Measurements from ENCODE around the gene PRKAG2.
A peak's percentile ranks its signal among the peaks of the same experiment; 100 is the strongest.
"Not testable (repeated sequence)": the region's sequence is repeated elsewhere in the genome, so short reads cannot be mapped to it uniquely, and the experiment has no call there.

The PRKAG2 gene

DNA sequence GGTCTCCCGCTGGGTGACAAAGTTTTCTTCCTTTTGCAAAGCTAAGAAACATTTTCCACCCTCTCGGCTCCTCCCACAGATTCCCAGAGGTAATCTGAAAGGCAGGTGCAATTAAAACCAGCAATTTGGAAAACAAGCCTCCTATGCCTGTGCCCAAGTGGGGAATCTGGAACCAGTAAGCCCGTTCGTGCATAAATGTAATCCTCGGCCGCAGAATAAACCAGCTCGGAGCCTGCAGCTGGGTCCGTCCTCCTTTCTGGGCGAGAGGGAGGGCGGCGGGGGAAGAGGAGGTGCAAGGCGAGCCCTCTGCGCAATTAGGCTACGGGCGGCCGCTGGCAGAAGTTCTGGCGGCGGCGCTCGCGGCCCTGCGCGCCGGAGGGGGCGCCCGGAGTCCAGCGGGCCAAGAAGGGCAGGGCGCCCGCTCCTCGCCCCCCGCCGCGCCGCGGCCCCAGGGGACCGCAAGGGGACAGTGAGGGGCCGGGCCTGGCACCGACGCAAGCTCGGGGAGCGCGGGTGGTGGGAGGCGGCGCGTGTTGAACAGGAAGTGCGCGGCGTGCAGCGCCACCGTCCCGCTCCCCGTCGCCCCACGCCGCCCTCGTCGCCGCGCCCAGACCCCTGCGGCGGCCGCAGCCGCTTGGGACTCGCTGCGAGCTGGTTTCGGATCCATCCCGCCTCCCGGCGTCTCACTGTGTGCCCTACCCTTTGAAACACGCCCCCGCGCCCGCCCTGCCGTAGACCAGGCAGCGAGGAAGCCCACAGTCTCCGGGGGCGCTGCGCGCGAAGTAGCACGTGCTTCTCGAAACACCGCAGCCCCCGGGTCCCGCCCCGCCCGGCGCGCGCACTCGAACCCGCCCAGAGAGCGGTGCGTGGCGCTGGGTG, at the start of gene PRKAG2:
PRKAG2 (minus strand) TSS at position 217 of the 879 bp plus-strand sequence. CDS start 495 bp downstream, outside the sequence.
- DNase-seq = no peak

DNA sequence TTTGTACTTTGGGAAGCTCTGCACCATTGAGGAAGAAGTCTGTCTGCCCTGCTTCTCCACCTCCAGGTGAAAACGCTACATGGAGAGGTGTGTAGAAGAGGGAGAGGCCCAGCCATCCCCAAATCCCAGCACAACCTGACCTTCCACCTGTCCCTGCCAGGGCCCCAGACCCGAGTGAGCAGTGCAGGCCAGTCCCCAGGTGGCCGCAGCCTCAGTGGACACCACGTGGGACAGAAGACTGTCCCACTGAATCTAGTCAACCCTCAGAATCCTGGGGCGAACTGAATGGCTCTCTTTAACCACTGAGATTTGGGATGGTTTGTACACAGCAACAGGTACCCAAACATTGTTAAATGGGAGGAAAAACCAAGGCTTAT, 49.4 kb upstream of the PRKAG2 start:
- DNase-seq = no peak

DNA sequence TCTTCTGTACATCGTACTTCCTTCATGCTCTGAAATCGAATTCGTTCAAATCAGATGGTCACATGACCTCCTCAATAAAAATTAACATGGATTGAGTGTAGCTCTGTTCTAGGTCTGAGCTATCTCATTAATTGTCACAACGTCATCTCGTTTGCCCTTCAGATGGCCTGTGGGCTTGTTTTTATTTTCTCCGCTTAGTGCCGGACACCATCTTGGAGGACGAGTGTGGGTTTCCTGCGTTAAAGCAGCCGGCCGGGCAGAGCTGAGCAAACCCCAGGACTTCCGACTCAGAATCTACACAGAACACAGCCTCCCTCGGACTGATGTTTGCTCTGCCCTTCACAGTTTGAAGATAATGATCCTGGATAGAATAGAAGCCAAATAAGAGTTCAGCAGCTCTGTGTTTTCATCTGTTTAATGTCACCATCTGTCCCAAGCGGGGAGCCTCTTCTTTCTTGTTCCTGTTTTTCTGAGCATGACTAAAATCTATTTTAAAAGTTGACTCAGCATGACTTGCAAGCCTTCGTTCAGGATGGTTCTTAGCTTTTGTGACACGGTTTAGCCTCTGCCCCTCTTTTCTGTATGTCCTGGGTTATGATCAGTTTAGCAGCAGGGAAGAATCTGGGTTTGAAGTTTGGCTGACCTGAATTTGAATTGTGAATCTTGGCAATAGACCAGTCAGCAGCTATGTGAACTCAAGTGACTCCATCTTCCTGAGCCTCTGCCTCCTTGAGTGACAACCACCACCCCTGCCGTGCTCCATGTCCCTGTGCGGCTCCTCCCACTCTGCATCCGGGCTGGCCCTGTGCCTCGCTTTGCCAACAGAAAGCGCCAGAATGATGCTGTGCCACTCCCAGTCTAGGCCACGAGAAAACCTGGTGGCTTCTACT, 48.8 kb upstream of the PRKAG2 start:
- DNase-seq = peak in 1 of 2 donors; percentile 55

DNA sequence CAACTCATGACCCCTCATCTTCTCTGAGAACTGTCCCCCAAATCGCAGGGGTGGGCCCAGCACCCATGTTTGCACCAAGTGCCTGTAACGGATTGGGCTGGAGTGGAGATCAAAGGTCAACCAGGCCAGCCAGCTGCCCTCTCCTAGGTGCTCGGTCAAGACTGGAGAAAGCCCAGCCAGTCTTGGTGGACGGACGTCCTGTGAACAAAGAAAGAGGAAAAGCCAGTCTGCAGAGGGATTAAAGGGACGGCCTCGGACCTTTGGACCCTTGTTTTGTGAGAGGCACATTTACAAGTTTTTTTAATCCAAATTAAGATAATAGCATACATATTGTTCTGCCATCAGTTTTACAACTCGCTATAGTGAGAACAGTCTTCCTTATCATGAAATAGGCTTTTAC, 47.6 kb upstream of the PRKAG2 start:
- DNase-seq = no peak

DNA sequence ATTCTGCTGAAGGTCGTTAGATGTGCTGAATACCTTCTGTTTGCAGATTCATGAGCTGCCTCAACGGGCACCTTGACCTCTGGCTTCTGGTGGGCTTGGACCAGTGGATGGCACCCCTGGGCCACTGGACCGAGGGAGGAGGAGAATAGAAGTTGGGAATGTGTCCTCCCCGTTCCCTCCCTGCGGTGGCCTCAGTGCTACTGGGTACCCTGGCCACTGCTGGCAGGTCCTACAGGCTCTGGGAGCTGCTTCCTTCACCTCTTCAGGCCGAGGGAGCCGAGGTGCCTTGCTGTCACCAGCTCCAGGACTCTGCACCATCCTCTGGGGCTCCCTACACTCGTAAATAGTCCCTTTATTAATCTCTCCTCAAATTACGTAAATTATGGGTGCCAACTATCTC, 47.1 kb upstream of the PRKAG2 start:
- no peak for DNase-seq

DNA sequence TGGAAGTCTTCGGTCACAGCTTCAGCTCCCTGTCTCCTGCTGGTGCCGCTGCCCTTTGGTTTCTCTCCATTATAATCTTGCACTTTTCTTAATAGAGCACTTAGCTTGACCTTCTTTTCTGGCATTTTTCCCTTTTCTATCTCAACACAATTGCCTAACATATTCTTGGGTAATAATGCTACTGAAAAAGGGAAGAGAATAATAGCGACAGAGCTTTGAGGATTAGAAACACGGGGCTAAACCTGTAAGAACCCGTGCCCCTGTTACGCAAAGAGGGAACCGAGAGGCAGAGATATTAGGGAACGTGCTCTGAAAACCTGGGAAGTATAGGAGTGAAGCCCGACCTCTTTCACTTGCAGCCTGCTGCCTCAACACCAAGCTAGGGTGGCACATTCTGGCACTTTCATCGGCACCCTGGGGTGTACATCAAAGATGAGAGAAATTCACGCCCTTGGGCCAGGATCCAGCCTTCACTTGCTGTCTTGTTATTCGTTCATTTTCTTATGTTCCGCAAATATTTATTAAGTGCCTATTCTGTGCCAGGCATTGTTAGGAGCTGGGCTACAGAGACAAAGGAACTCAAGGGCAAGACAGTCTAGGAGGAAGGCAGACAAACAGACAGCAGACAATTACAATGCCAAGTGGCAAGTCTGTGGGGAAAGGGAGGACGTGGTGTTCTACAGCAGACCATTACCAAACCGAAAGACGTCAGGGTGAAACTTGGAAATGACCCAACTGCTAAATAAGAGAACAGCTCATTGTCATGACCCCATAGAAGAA, 46.4 kb upstream of the PRKAG2 start:
- peak in 1 of 2 donors; percentile 11 for DNase-seq

DNA sequence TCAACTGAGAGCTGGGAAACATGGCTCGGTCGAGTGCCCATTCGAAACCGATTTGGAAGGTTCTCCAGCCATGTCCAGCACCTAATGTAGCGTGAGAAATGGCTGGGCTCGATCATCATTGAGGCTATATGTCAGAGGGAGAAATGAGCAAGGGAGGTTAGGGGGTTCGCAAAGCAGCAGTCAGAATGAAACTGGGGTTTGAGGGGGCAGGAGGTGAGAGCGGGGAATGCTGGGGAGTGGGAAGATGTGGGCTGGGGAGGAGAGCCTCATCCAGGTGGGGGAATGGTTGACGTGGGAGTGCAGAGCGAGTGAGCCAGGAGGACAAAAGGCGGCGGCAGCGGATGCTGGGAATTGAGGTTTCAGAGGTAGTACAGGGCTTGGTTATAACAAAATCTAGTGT, 44.5 kb upstream of the PRKAG2 start:
- no peak for DNase-seq

DNA sequence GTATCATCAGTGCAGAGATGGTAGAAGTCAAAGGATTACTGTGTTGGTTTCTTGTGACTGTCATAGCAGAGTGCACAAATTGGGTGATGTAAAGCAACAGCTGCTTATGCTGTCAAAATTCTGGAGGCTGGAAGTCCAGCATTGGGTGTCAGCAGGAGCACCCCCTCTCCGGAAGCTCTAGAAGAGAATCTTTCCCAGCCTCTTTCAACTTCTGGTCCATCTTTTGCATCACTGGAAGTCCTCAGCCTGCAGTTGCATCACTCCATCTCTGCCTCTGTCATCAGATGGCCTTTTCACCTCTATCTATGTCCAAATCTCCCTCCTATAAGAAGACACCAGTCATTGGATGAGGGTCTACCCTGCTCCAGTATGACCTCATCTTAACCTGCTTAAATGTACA, 43.6 kb upstream of the PRKAG2 start:
- no peak for DNase-seq

DNA sequence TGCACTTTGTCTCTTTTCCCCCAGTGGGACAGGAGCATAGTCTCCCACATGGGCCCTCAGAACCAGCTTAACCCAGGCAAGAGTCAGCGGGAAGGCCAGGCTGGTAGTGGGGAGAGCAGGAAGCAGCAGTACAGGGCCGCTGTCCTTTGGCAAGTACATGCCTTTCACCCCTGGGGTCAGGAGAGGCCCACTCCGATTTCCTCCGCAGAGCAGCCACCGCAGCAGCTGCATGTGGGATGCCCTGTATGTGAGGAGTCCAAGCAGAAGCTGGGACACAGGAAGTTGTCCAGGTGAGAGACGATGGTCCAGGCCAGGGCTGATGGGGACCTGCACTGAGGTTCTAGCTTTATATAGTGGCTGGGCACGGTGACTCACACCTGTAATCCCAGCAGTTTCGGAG, 42.7 kb upstream of the PRKAG2 start:
- no peak for DNase-seq

DNA sequence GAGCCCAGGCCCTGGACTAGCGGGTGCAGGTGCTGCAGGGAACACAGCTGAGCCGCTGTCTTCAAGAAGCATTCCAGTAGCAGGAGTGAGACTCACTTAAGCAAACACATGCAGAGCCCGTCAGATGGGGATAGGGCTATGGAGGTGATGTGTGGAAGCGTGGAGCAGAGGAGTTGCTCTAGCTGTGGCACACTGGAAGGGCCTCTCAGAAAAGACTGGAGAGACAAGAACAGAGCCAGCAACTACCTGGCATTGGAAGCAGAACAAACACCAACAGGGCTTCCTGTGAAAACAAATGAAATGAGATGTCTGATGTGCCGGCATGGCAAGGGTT, 41.6 kb upstream of the PRKAG2 start:
- DNase-seq = no peak

DNA sequence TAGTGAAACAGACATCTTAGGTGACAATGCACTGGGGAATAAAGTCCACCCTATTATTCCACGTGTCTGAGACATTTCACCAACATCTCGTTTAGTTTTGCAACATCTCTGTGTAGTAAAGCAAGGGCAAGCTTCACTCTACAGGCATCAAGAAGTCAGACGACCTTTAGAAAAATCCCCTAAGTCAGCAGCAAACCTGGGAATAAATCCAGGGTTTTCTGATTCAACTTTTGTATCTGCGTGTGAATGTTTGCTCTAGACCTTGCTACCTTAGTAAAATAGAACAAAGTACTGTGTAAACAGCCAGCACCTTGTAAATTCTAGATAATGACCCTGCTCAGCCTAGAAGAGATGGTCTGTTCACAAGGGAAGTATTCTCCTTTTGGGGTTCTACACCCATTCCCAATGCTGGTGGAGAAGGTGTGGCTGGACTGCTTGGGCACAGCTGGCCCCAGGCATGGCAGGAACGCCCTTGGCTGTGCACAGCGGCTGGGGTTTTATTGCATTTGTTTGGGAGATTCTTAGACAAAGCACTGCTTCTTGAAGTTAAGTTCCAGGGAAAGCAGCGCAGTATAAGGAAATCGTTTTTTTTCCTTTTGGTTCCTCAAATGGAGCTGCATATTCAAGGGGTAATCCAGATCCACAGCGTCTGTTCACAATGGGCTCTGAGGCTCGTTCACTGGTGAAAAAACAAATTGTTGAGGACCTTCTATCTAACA, 41.0 kb upstream of the PRKAG2 start:
- no peak for DNase-seq

DNA sequence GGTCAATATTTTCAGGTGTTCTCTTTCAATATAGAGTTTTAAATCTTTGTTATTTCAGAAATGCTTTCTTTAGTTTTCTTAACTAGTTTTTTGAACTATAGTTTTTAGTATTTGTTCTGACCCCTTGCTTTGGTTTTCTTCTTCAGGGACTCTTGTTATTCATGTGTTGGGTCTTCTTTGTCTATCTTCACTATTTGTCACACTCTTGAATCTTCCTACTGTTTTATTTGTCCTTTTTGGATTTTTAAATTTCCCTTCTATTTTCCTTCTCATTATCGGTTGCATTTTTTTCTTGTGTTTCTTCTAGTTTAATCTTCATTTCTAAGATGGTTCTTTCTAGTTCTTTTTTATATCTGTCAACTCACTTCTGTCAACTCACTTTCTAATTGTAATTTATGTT, 37.1 kb upstream of the PRKAG2 start:
- DNase-seq = no peak

DNA sequence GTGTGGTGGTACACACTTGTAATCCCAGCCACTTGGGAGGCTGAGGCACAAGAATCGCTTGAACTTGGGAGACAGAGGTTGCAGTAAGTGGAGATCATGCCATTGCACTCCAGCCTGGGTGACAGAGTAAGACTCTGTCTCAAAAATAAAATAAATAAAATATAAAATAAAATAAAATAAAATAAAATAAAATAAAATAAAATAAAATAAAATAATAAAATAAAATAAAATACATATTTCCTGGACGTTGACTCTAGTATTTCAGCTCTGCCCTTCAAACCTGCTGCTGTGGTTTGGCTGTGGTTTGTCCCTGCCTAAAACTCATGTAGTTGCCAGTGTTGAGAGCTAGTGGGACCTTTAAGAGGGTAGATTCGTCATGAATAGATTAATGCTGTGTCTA, 33.7 kb upstream of the PRKAG2 start:
- DNase-seq = not testable (repeated sequence)

DNA sequence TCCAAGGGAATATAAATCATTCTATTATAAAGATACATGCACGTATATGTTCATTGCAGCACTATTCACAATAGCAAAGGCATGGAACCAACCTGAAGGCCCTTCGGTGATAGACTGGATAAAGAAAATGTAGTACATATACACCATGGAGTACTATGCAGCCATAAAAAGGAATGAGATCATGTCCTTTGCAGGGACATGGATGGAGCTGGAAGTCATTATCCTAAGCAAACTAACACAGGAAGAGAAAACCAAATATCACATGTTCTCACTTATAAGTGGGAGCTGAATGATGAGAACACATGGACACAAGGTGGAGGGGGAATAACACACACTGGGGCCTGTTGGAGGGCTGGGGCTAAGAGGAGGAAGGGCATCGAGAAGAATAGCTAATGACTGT, 30.2 kb upstream of the PRKAG2 start:
- DNase-seq = not testable (repeated sequence)

DNA sequence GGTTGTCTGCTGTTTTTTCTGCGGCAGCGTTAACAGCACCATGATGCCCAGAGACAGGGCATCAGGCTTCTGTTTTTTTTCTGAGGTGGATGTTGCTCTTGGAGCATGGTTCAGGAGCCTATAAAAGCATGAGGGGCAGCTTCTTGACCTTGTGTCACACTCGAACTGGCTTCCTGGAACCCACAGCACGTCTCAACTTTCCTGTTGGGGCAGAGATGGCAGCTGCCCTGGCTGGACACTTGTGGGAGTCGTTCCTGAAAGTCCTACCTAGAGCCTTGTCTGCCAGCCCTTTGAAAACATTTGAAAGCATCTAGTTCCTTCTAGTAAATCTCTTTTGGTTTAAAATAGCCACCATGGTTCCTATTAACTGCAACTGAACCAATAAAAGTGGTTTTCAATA, 28.9 kb upstream of the PRKAG2 start:
- DNase-seq = no peak

DNA sequence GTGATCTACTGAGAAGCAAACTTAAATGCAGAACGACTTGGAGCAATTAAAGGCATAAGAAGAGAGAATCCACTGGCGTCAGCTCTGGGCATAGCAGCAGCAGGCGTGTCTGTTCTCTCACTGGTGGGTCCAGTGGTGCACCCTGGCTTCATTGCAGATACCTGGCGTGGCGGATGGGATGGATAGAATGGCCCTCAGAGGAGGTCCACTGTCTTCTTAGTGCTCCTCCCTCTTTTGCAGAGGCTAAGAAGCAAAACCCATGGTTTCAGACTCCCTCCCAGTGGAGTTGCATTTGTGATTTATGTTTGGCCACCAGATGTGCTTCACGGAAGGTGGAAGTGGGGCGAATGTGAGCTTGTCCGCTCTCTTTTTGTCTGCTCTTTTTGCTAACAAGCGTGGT, 28.4 kb upstream of the PRKAG2 start:
- no peak for DNase-seq

DNA sequence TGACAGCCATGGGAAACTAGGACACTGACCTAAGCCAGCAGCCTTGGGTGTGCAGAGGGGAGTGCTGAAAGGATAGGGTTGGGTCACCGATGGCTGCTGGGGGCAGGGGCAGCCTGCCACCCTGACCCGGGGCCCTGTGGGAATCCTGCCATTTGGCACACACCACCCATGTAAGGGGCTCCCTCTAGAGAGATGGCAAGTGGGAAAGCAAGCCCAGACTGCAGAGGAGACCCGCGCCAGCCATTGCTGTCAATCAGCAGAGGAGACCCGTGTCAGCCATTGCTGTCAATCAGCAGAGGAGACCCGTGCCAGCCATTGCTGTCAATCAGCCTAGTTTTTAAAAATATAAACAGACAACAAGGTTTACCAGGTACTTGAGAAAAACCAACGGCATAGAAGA, 27.4 kb upstream of the PRKAG2 start:
- DNase-seq = no peak

DNA sequence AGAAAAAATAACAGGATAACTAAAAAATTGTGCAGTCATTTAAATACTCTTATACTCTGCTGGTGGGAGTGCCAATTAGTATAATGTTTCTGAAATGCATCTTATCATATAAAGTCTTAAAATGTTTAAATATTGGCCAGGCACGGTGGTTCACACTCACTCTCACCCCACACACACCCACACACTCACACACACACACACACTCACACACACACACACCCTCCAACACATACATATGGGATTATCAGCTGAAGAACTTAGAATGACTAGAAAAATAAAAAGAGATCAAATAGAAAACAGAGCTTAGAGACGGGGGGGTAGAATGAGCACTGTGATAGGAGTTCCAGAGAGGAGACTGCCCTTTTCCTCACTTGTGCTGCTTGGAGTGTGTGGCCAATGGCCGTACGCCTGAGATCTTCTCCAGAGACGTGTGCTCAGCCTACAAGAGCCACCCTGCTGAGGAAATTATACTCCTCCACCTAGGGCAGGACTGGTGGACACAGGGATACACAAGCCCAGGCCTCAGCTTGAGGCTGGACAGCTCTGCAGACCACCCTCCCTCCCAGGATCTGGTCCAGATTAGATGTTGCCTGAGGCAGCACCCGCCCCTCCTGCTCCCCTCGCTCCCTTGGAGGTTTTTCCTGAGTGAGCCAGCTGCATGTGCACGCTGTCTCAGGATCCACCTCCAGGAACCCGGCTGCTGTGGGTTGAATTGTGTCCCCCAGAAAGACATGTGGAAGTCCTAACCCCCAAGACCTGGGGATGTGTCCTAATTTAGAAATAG, 26.5 kb upstream of the PRKAG2 start:
- no peak for DNase-seq

DNA sequence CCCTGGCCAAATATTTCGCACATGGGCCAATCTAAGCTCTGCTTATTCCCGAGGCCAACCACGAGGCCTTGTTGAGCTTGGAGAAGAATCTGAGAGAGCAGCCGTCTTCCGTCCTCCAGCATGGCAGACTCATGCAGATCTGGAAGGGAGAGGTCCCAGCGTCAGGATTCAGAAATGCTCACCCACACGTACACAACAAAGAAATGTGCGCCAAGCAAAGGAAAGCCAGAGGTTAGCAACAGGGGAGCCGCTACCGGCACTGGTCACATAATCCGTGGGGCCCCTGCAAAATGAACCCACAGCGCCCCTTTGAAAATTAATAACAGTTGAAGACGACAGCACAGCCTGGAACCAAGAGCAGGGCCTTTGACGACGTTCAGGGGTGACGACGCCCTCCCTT, 25.4 kb upstream of the PRKAG2 start:
- no peak for DNase-seq

DNA sequence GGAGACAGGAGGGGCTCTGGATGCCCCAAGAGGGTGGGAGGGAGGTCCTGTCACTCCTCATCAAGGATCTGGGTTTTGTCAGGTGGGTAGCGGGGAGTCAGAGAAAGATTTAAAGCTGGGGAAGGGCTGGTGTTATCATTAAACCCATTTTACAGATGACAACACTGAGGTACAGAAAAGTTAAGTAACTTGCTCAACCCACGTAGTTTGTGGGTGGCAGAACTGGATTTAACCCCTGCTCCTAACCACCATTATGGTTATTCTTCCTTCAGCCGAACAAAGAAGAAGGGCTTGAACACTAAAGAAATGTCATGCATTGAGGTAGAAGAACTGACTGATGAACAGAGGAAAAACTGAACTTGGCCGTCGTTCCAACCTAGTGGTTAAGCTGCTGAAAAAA, 24.9 kb upstream of the PRKAG2 start:
- DNase-seq = no peak

DNA sequence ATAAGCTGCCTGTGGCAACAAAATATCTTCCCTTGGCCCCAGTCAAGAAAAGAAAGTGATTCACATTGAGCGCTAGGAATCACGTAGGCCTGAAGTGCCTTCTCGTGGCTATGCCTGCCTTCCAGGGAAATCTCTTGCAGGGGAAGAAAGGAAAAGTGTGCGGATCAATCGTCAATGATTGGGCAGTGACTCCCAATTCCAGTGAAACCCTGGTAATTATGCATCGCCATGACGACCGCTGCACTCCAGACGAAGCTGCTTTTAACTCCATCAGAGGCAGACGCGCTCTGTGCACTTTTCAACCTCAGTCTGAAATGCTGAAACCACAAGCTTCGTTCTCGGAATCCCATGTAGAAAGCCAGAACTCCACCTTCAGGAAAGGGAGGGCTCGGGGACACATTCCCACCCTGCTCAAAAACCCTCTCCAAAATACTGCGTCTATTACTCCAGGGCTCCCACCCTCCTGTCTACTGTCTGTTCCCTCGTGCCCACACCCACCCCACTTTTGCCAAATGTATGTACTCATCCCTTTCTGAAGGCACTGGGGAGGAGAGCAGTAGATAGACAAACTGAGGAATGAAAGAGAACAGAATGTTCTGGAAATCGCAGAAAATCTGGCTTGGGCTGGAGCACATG, 24.2 kb upstream of the PRKAG2 start:
- no peak for DNase-seq

Data from hippocampal formation (tissue), 2 donors.